Measurements from ENCODE around the gene ACAP2. TPM values are rescaled to one million over a fixed set of nuclear protein-coding genes. Genes with fewer than 3 reads are reported as not detected.

ACAP2 gene
- total RNA-seq, 1 experiment from 2014 or later: 57.9 TPM

- H3K27me3 ChIP-seq (ENCODE audit: control insufficient read depth, insufficient read depth, low read length): no peaks in the 10 kb centered on the region
- no TSS peak for BruUV-seq (replicated peaks)
Measured at GRCh38 chr3:195394024-195394423, 48.8 kb downstream of the ACAP2 start.

DNA sequence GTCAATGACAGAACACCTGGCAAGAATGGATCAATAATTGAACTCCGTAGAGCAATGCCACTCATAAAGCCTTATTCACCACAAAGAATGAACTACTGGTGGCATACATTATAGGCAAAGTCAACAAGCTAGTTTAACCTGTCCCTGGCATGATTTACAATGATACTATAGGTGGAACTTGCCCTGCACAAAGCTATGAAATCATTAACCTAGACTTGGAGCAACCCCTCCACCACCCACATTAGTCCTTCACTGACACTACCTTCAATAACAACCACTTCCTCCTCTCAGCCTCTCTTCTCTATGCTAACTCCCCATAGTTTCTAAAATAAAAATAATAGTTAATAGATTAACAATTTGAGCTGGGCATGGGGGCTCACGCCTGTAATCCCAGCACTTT, 54.4 kb downstream of the ACAP2 start:
- CTCF ChIA-PET: no interaction called here
- in situ Hi-C loops (cut with HindIII; ENCODE audit: low pct_unique_long_range_greater_than_20kb, low sequenced_read_pairs): no loop called here
- no peak for DNase-seq (ENCODE audit: low read depth, low spot score)

More at GRCh38 chr3:195394024-195394423, 48.8 kb downstream of the ACAP2 start:
- no peak overlapping the region for H3K27ac ChIP-seq (ENCODE audit: low read length)
- no peak overlapping the region for H3K4me3 ChIP-seq (ENCODE audit: low read depth in 2 of 2, low read length in 2 of 2)
- DNase-seq (ENCODE audit: low read depth, low spot score) (no peak), ATAC-seq (no peak)
- no peaks in the 10 kb centered on the region for H3K36me3 ChIP-seq (ENCODE audit: control insufficient read depth, insufficient read depth, low read length)
- POLR2A ChIA-PET: no interaction called here
- no peaks in the 10 kb centered on the region for H3K4me1 ChIP-seq (ENCODE audit: control insufficient read depth, insufficient read depth, low read length)
- no peaks in the 10 kb centered on the region for H3K9me3 ChIP-seq (ENCODE audit: control insufficient read depth, insufficient read depth, low read depth, low read length)
- intact Hi-C loops (cut with micrococcal nuclease; ENCODE audit: unreplicated experiment) (no loop called here), in situ Hi-C loops (cut with HindIII; ENCODE audit: low pct_unique_long_range_greater_than_20kb, low sequenced_read_pairs) (no loop called here)
- CTCF ChIA-PET: no interaction called here
- TF ChIP-seq SIN3A (IDR thresholded peaks at IDR 0.05; ENCODE audit: borderline replicate concordance, insufficient read depth, low read depth, low read length): no peak
- TF ChIP-seq, protein P1, sequence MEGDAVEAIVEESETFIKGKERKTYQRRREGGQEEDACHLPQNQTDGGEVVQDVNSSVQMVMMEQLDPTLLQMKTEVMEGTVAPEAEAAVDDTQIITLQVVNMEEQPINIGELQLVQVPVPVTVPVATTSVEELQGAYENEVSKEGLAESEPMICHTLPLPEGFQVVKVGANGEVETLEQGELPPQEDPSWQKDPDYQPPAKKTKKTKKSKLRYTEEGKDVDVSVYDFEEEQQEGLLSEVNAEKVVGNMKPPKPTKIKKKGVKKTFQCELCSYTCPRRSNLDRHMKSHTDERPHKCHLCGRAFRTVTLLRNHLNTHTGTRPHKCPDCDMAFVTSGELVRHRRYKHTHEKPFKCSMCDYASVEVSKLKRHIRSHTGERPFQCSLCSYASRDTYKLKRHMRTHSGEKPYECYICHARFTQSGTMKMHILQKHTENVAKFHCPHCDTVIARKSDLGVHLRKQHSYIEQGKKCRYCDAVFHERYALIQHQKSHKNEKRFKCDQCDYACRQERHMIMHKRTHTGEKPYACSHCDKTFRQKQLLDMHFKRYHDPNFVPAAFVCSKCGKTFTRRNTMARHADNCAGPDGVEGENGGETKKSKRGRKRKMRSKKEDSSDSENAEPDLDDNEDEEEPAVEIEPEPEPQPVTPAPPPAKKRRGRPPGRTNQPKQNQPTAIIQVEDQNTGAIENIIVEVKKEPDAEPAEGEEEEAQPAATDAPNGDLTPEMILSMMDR (IDR thresholded peaks at IDR 0.05): no peak
- no peak for TF ChIP-seq POLR2AphosphoS5 (IDR thresholded peaks at IDR 0.05; ENCODE audit: low read depth, low read length)
- TF ChIP-seq, protein P2, sequence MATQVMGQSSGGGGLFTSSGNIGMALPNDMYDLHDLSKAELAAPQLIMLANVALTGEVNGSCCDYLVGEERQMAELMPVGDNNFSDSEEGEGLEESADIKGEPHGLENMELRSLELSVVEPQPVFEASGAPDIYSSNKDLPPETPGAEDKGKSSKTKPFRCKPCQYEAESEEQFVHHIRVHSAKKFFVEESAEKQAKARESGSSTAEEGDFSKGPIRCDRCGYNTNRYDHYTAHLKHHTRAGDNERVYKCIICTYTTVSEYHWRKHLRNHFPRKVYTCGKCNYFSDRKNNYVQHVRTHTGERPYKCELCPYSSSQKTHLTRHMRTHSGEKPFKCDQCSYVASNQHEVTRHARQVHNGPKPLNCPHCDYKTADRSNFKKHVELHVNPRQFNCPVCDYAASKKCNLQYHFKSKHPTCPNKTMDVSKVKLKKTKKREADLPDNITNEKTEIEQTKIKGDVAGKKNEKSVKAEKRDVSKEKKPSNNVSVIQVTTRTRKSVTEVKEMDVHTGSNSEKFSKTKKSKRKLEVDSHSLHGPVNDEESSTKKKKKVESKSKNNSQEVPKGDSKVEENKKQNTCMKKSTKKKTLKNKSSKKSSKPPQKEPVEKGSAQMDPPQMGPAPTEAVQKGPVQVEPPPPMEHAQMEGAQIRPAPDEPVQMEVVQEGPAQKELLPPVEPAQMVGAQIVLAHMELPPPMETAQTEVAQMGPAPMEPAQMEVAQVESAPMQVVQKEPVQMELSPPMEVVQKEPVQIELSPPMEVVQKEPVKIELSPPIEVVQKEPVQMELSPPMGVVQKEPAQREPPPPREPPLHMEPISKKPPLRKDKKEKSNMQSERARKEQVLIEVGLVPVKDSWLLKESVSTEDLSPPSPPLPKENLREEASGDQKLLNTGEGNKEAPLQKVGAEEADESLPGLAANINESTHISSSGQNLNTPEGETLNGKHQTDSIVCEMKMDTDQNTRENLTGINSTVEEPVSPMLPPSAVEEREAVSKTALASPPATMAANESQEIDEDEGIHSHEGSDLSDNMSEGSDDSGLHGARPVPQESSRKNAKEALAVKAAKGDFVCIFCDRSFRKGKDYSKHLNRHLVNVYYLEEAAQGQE (IDR thresholded peaks at IDR 0.05; ENCODE audit: insufficient read depth in 1 of 2, low read depth in 2 of 2, low read length in 1 of 2): no peak
- TF ChIP-seq TCF7L2 (IDR thresholded peaks at IDR 0.05; ENCODE audit: low read depth, low read length): no peak

More for the DNA sequence above, 54.4 kb downstream of the ACAP2 start:
- ATAC-seq: no peak
- no peak overlapping the region for H3K4me3 ChIP-seq (ENCODE audit: low read depth in 2 of 2, low read length in 2 of 2)
- no TSS peak for BruUV-seq (replicated peaks)
- no peaks in the 10 kb centered on the region for H3K36me3 ChIP-seq (ENCODE audit: control insufficient read depth, insufficient read depth, low read length)
- POLR2A ChIA-PET: interaction anchor here (0.6 kb wide), 1 partner anchor 480 kb away, joined by 5 read pairs; no protein-coding TSS in a partner anchor
- intact Hi-C loops (cut with micrococcal nuclease; ENCODE audit: unreplicated experiment): no loop called here
- no peaks in the 10 kb centered on the region for H3K27me3 ChIP-seq (ENCODE audit: control insufficient read depth, insufficient read depth, low read length)
- H3K27ac ChIP-seq (ENCODE audit: low read length): no peak overlapping the region
- TF ChIP-seq, protein P2 (IDR thresholded peaks at IDR 0.05; ENCODE audit: insufficient read depth in 1 of 2, low read depth in 2 of 2, low read length in 1 of 2): no peak
- TF ChIP-seq TCF7L2 (IDR thresholded peaks at IDR 0.05; ENCODE audit: low read depth, low read length): no peak
- TF ChIP-seq SIN3A (IDR thresholded peaks at IDR 0.05; ENCODE audit: borderline replicate concordance, insufficient read depth, low read depth, low read length): no peak
- no peak for TF ChIP-seq POLR2AphosphoS5 (IDR thresholded peaks at IDR 0.05; ENCODE audit: low read depth, low read length)
- TF ChIP-seq, protein P1 (IDR thresholded peaks at IDR 0.05): no peak
- H3K4me1 ChIP-seq (ENCODE audit: control insufficient read depth, insufficient read depth, low read length): peaks cover 9% of the 10 kb centered on the region
- H3K9me3 ChIP-seq (ENCODE audit: control insufficient read depth, insufficient read depth, low read depth, low read length): no peaks in the 10 kb centered on the region
